SIG-M5 treated with dmso at 0.1 percent for 504 hours (cell line): ENCODE measurements around the gene CCL3.
A peak's percentile ranks its signal among the peaks of the same experiment; 100 is the strongest.
"Not testable (repeated sequence)": the region's sequence is repeated elsewhere in the genome, so short reads cannot be mapped to it uniquely, and the experiment has no call there.

Experiments used
- DNase-seq: peaks from one replicate; lab custom pipeline; 2025; ENCODE audit not compliant: unreplicated experiment; lab: John Stamatoyannopoulos, UW

CCL3 gene

GRCh38 chr17:36117505-36118382 is 27.8 kb upstream of the CCL3 start:
- no peak for DNase-seq

DNA sequence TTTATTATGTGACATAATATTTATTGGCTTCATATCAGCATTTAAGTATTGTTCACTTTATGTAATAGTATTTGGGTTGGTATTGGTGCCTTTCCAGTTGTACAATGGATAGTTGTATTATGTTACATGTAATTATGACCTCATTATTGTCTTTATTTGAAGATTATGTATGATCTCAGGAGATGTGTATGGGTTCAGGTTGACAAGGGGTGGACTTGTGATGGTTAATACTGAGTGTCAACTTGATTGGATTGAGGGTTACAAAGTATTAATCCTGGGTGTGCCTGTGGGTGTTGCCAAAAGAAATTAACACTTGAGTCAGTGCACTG is 25.7 kb upstream of the CCL3 start:
- not testable (repeated sequence) for DNase-seq

- DNase-seq, result not testable (repeated sequence)
Measured at GRCh38 chr17:36114971-36115648, 25.2 kb upstream of the CCL3 start.

DNA sequence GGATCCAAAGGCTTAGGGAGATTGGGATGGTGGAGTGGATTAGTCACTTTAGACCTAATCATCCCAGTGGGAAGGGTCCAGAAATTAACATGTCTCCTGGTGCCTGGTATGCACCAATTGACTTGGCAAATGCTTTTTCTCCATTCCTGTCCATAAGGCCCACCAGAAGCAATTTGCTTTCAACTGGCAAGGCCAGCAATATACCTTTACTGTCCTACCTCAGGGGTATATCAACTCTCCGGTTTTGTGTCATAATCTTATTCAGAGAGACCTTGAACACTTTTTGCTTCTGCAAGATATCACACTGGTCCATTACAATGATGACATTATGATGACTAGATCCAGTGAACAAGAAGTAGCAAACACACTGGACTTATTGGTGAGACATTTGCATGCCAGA is 23.2 kb upstream of the CCL3 start:
- not testable (repeated sequence) for DNase-seq

DNA sequence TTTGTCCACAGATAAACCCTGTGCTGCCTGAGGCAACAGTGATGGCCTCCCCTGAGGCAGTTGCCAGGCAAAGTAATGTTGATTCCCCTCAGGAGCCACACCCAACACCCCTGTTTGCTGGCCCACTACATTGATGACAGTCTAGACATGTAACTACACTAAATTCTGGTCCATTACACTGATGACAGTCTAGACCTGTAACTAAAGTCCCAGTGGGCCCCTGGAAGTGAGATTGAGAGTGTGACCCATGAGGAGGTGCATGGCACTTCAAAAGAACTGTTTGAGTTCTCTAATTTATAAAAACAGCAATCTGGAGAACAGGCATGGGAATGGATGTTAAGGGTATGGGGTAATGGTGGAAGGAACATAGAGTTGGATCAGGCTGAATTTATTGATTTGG is 22.6 kb upstream of the CCL3 start:
- DNase-seq, result no peak

DNA sequence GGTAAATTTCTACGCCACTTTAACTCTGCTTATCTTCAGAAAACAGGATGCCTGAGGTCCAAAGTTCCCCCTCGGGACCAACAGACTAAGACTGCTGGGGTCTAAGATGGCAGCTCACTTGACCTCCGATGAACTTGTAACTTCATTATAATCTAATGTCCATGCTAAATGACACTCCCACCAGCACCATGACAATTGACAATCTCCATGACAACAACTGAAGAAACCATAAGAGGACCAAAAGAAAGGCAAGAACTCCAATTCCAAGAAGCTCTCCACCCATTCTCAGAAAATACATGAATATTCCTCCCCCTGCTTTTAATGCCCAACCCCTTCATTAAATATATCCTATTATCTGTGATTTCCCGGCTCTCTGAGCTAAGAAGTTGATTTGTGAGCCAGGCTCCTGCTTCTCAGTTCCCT is 21.1 kb upstream of the CCL3 start:
- no peak for DNase-seq

- peak; percentile 42 for DNase-seq
Measured at GRCh38 chr17:36108265-36108664, 18.3 kb upstream of the CCL3 start.

DNA sequence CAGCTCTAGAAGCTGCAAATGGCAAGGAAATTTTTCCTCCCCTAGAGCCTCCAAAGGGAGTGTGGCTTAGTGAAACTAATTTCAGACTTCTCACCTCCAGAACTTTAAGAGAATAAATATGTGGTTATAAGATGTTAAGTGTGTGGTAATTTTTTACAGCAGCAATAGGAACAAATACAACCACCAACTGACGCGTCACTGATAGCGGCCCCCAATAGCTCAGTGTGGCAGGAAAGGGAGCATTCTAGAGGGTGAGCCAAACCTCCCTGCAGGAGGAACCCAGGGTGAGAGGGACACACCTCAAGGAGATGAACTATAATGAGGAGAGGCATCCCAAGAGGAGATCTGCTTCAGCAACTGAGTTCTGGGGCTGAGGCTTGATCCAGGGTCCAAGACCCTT is 17.7 kb upstream of the CCL3 start:
- DNase-seq, result no peak

GRCh38 chr17:36106493-36106835 is 16.5 kb upstream of the CCL3 start:
- no peak for DNase-seq

GRCh38 chr17:36105781-36106492 is 16.0 kb upstream of the CCL3 start:
- DNase-seq, result peak; percentile 58

DNA sequence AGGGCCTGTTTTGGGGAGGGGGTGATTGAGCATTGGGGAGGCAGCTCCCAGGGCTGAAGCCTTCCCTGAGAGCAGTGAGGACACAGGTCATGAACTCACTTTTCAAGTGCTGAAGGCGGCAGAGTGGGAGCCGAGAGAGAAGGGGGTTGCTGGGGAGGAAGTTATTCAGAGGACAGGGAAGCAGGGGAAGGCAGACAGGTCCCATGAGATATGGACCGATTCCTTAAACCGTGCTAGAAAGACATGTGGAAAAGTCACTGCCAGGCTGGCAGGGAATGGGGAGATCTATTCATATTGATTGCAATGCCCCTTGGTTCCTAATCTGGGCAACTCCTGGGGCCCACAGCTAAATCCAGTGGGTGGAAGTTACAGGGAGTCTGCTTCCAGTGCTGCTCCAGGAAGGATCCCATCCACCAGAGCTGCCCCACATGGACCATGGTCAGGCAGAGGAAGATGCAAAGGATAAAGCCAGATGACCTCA is 14.8 kb upstream of the CCL3 start:
- no peak for DNase-seq

DNA sequence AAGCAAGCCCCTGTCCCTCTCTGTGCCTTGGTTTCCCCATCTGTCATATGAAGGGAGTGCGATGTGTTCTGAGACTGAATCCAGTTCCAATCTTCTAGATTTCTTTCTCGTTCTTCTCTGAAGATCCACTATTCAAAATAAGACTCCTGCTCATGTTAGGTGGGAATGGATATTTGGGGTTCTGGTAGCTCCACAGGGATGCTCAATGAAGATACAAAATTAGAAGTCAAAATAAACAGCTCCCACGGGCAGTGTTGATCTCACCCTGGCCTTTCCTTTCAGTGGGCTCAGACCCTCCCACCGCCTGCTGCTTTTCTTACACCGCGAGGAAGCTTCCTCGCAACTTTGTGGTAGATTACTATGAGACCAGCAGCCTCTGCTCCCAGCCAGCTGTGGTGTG is 14.3 kb upstream of the CCL3 start:
- not testable (repeated sequence) for DNase-seq

DNA sequence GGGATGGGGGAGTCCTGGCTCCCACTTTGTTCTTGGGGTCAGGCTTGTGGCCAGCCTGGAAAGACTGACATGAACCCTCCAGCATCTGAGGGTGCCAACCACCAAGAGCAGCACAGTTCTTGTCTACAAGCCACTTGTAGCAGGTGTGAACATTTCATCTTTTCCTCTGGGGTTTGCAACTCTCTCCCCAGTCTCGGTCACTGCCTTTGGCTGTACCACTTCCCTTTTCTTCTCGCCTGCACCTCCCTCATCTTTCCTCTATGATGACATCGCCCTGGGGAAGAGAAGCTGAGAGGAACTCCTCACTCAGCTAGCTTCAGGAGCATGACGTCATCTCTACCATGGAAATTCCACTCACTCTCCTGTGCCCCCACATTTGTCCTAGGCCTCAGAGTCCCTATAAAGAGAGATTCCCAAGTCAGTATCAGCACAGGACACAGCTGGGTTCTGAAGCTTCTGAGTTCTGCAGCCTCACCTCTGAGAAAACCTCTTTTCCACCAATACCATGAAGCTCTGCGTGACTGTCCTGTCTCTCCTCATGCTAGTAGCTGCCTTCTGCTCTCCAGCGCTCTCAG is 13.5 kb upstream of the CCL3 start, which contains the start of gene CCL4:
CCL4 (plus strand) TSS at position 427 of the 575 bp plus-strand sequence; CDS start at position 506, 79 bp downstream.
- peak; percentile 62 for DNase-seq

GRCh38 chr17:36099004-36099403 is 9.1 kb upstream of the CCL3 start:
- not testable (repeated sequence) for DNase-seq

DNA sequence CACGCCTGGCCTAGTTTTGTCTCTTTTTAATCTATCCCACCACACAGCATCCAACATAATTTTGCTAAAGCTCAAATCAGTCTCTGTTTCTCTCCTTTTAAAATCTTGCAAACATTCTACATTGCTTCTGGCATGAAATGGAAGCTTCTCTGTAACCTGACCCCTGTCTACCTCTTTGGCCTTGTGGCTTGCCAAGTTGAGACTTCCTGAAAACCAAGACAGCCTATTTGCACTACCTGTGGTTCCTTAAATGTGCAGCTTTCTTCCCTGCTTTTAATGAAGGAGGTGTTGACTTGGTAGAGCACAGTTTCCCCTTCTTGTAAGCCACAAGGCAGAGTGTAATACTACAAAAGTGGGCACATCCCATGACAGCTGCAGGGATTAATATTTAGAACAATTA is 6.0 kb upstream of the CCL3 start:
- DNase-seq, result no peak

DNA sequence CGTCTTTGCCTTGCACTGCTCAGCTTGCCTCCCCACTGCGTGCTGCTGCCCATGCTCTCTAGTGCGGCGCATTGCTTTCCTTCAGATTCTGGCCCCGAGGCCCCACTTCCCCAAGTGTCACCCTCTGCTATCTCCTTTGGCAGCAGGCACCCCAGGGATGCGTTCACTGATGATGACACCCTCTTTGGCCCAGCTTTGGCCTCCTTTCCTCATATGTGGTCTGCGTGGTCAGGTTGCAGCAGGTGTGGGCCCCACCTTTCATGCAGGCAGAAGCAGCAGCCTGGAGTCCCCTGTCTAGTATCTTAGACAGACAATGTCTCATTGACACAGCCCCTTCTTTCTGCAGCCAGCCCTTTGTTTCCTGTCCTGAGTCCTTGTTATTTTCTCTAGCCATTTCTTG is 4.8 kb upstream of the CCL3 start:
- no peak for DNase-seq

DNA sequence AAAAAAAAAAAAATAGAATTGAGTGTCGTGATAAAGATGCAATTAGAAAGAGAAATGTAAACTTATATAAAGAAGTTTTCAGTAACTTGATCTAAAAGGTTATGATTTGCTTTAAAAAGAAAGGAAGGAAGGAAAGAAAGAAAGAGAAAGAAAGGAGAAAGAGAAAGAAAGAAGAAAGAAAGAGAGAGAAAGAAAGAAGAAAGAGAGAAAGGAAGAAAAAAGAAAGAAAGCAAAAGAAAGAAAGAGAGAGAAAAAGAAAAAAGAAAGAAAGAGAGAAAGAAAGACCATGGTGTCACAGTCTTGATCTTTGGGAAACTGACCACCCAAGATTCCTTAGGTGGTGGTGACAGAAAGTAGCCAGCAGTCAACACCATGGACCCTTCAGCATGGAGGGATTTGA is 4.3 kb upstream of the CCL3 start:
- DNase-seq, result no peak

- DNase-seq, result not testable (repeated sequence)
Measured at GRCh38 chr17:36092715-36093114, 2.8 kb upstream of the CCL3 start.

- DNase-seq, result no peak
Measured at GRCh38 chr17:36092230-36092629, 2.3 kb upstream of the CCL3 start.

- no peak for DNase-seq
Measured at GRCh38 chr17:36089339-36089865, 541 bp downstream of the CCL3 start.
